Esophagus (tissue), 2 donors: ENCODE results near the gene SLC35E1. TPM values are rescaled to one million over a fixed set of nuclear protein-coding genes. Genes with fewer than 3 reads are reported as not detected.

Source experiments
- H3K27ac ChIP-seq, 2 donors: one replicate each; pipeline ENCODE4 v1.5.1; 2013; ENCODE audit warnings: low read depth in 2 of 2, mild to moderate bottlenecking in 2 of 2, inconsistent platforms in 1 of 2, low read length in 1 of 2, moderate library complexity in 1 of 2
- H3K27me3 ChIP-seq, 2 donors: one replicate each; pipeline ENCODE4 v1.6.1; 2013; ENCODE audit warnings: low read length in 2 of 2, control low read depth in 1 of 2, mild to moderate bottlenecking in 1 of 2; ENCODE audit not compliant: insufficient read depth in 2 of 2, control insufficient read depth in 1 of 2
- H3K36me3 ChIP-seq, 2 donors: one replicate each; pipeline ENCODE4 v1.6.1; 2013; ENCODE audit warnings: low read length in 1 of 2; ENCODE audit not compliant: control insufficient read depth in 2 of 2, insufficient read depth in 2 of 2
- H3K4me1 ChIP-seq, 2 donors: one replicate each; pipeline ENCODE4 v1.6.1; 2013; ENCODE audit warnings: low read length in 1 of 2; ENCODE audit not compliant: control insufficient read depth in 2 of 2, insufficient read depth in 2 of 2
- H3K4me3 ChIP-seq, 2 donors: one replicate each; pipeline ENCODE4 v1.5.1; 2013; ENCODE audit warnings: low read length in 2 of 2, mild to moderate bottlenecking in 2 of 2, low read depth in 1 of 2, moderate library complexity in 1 of 2
- H3K9me3 ChIP-seq, 2 donors: one replicate each; pipeline ENCODE4 v1.6.1; 2013; ENCODE audit warnings: mild to moderate bottlenecking in 2 of 2, low read depth in 1 of 2, low read length in 1 of 2, moderate library complexity in 1 of 2; ENCODE audit not compliant: control insufficient read depth in 2 of 2, insufficient read depth in 1 of 2
- WGBS, 2 donors: extraction: QIAGEN DNeasy Blood & Tissue Kit; methylation state at CpG; one replicate each; pipeline ENCODE4 v1.1.7; 2013; 5-methylcytosine and 5-hydroxymethylcytosine counted together
- polyA plus RNA-seq, 2 donors: library from polyadenylated mRNA; stranded (reverse); fragments of 200-250 nt; gene quantifications; one replicate each; pipeline ENCODE4 v1.2.3, GENCODE V29; 2013
- donor health status: healthy with polysubstance abuse.
- donor health status: Bipolar disorder and iron deficiency.

Gene SLC35E1
- polyA plus RNA-seq, 2 donors, result 15.5 to 20.6 TPM

DNA sequence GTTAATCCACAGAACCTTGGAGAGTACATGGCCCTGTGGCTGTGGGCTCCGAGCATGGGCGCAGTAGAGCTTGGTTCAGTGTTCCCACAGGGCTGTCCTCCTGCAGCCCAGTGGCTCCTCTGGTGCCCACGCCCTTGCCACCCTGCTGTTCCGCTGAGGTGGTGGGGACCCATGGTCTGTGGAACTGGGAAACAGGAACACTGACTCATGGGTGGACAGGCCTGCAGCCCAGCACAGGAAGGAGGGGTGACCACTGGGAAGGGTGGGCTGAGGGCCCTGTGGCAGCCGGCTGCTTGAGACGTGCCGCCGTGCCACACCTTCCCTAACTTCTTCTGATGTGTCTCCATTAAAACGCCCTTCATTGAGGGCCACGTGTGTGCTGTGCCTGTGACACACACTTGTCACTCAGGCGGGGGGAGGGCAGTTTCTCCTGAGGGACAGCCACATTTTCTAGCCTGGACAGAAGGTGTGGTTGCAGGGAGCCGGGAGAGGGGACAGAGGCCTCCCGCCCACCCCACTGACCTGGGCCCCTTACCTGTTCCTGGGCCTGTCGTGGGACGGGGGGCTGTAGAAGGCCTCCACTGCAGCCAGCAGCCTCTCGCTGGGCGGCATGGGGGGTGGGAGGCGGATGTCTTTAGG is 51.1 kb downstream of the SLC35E1 start:
- Histone ChIP-seq H3K27me3 (no peaks in the 10 kb centered on the region), H3K27ac (no peak overlapping the region), H3K4me1 (no peaks in the 10 kb centered on the region), H3K36me3 (peaks cover 44 to 83% of the 10 kb centered on the region in 2 donors), H3K9me3 (peaks cover 0 to 4% of the 10 kb centered on the region in 2 donors), H3K4me3 (no peak overlapping the region)
- 87 to 90% methylated on average over 18 of the region's 18 CpGs for WGBS, 2 donors

DNA sequence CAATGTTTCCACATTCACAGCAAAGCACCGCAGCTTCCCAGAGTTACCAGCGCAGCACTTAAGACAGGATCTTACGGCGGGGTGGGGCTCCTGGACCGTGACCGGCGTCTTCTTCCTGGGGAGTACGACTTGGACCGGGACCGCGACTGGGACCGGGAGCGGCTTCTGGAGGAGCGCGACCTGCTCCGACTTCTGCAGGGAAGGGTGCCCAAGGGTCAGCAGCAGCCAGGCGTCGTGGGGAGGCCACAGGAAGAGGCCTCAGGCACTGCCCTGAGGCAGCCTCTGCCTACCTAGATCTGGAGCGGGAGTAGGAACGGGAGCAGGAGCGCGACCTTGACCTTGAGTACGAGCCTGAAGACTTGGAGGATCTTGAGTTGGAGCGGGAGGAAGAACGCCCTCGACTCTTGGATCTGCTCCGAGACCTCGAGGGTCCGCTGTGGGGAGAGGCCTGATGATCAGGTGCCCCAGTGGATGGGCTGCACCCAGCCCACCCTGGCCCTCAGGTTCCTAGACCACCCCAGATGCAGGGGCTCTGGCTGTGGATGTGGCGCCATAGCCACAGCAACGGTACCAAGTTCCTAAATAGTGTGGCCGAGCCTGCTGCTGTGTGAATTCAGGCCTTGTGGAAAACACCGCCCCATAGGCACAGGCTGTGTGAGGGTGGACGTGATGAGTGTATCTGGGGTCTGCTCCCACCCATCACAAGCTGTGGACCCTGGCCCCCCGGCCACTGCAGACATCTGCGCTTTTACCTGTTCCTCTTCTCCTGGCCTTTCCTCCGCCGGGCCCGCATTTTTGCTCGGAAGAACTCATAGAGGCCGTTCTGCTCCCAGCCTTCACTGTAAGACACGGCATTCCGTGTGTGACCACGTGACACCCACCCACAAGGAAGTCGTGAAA is 51.9 kb downstream of the SLC35E1 start:
- H3K27me3 ChIP-seq, result no peaks in the 10 kb centered on the region
- H3K27ac ChIP-seq, result no peak overlapping the region
- peaks cover 36 to 75% of the 10 kb centered on the region in 2 donors for H3K36me3 ChIP-seq
- 91 to 93% methylated on average over 45 of the region's 45 CpGs for WGBS, 2 donors
- H3K4me1 ChIP-seq, result no peaks in the 10 kb centered on the region
- peaks cover 0 to 4% of the 10 kb centered on the region in 2 donors for H3K9me3 ChIP-seq
- H3K4me3 ChIP-seq, result no peak overlapping the region

DNA sequence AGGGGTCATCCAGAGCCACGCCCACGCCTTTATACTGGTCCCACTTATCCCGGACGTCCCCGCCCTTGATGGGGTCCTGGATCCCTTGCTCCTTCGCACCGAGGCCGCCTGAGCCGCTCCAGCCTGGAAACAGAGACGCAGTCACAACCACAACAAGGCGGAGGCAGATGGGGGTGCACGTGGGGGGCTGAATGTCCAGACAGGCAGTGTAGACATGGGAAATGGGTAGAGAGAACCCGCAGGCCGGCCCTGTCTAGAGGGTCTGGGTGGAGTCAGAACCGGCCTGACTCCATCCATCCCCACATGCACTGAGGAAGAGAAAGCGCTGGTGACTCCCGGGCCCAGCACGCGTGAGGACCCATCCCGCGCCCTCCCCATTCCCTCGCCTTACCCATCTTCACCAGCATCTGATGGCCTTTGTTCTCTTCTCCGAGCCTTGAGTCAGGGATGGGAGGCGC is 53.0 kb downstream of the SLC35E1 start:
- H3K27me3 ChIP-seq, result no peaks in the 10 kb centered on the region
- 92% methylated on average over 24 of the region's 24 CpGs for WGBS, 2 donors
- no peak overlapping the region for H3K27ac ChIP-seq
- H3K36me3 ChIP-seq, result peaks cover 32 to 73% of the 10 kb centered on the region in 2 donors
- peaks cover 0 to 4% of the 10 kb centered on the region in 2 donors for H3K9me3 ChIP-seq
- H3K4me1 ChIP-seq, result no peaks in the 10 kb centered on the region
- H3K4me3 ChIP-seq, result no peak overlapping the region

DNA sequence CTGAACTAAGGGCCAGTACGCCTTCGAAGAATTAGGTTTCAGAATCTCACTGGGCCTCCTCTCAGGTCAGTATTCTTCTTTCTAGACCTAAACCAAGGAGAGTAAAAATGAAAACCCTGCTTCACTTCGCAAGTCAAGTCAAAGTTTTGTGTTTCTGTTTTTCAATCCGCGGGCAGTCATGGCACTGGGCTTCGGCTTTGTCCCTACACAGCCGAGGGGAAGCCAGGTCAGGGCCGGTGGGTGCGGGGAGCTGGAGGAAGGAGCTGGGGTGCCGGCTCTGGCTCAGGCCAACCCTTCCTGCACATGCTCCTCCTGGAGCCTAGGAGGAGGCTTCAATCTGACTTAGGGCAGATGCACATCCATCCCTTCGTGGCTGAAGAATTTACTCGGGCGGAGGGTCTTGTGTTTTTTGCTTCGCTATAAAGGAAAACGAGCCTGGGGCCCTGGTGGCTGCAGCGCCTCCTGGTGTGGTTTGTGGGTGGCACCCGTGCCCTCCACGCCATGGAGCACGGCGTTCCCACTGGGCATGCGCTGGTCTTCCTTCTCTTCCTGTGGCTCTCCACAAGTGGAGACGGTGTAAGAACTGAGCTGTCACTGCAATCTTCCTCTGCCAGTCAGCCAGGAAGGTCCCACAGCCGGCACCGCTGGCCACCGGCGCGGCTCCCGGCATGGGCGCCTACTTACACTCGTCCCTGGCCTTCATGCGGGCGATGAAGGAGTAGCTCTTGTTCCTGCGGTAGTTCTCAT is 53.6 kb downstream of the SLC35E1 start:
- no peak overlapping the region for H3K4me3 ChIP-seq
- no peak overlapping the region for H3K27ac ChIP-seq
- H3K36me3 ChIP-seq, result peaks cover 29 to 69% of the 10 kb centered on the region in 2 donors
- H3K9me3 ChIP-seq, result peaks cover 0 to 4% of the 10 kb centered on the region in 2 donors
- H3K27me3 ChIP-seq, result no peaks in the 10 kb centered on the region
- H3K4me1 ChIP-seq, result no peaks in the 10 kb centered on the region
- 87 to 89% methylated on average over 32 to 33 of the region's 33 CpGs for WGBS, 2 donors

DNA sequence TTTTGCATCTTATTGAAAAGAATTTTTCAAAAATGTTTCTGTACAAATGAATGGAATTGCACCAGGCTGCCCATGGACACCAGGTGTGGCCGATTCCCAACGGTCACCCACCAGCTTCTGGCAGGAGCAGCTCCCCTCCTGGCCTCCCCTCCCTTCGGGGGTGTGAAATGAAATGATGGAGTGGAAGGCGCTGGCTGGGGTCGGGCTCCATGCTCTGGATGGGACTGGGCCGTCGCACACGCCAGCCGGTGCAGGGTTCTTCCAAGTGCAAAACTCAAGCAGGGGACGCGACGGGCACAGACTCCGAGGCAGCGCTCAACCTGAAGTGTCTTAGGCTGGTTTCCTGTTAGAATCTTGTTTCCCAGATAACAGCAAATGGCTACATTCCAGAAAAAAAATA is 54.2 kb downstream of the SLC35E1 start:
- no peak overlapping the region for H3K27ac ChIP-seq
- peaks cover 0 to 4% of the 10 kb centered on the region in 2 donors for H3K9me3 ChIP-seq
- H3K4me3 ChIP-seq, result no peak overlapping the region
- no peaks in the 10 kb centered on the region for H3K4me1 ChIP-seq
- no peaks in the 10 kb centered on the region for H3K27me3 ChIP-seq
- peaks cover 24 to 64% of the 10 kb centered on the region in 2 donors for H3K36me3 ChIP-seq
- 83 to 88% methylated on average over 14 of the region's 14 CpGs for WGBS, 2 donors

DNA sequence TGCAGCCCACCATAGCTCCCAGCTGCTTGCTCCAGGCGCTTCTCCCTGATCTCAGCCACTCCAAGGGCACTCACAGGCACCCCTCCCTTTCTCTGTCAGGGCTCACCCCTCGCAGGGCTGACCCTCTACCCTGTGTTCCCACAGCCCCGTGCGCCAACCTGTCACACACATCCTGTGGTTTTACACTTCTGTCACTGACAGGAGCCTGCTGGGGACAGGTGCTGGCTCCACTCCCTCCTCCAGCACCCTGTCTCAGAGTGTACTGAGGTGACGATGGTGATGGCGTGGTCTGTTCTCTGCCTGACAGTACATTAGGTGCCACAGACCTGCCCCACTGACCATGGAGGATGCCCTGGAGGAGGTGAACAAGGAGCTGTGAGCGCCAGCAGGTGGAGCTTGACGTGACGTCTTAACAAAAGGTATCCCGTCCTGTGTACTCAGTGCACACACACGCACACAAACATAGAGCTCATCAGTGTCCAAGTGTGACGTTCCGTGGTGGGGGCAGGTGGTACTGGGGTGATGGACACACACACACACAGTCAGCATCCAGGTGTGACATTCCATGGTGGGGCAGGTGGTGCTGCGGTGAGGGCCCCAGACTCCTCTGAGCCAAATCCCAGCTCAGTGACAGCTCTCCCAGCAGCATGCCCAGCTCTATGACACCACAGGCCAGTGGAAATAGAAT is 55.1 kb downstream of the SLC35E1 start:
- H3K36me3 ChIP-seq, result peaks cover 24 to 58% of the 10 kb centered on the region in 2 donors
- H3K9me3 ChIP-seq, result peaks cover 0 to 4% of the 10 kb centered on the region in 2 donors

DNA sequence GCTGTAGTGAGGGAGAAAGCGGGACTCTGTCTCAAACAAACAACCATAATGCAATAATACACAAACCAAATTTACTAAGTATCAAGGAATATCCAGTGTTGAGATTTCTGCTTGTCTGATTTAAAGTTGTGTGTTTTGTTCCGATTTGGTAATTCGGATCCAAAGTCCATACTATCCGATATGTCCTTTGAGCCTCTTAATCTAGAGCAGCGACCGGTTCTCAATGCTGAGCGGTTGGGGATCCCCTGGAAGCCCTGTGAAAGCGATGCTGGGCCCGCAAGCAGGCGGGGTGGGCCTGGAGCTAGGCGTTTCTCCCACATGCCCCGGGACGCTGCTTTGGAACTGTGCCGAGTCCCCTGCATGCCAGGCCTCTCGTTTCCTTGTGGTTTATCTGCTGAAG is 55.8 kb downstream of the SLC35E1 start:
- Histone ChIP-seq H3K4me1 (no peaks in the 10 kb centered on the region), H3K36me3 (peaks cover 18 to 52% of the 10 kb centered on the region in 2 donors), H3K9me3 (peaks cover 0 to 4% of the 10 kb centered on the region in 2 donors), H3K27me3 (no peaks in the 10 kb centered on the region), H3K27ac (no peak overlapping the region), H3K4me3 (no peak overlapping the region)
- WGBS, 2 donors, result 78 to 82% methylated on average over 15 of the region's 15 CpGs

More for the DNA sequence above, 55.1 kb downstream of the SLC35E1 start:
- Histone ChIP-seq H3K27ac (no peak overlapping the region), H3K27me3 (no peaks in the 10 kb centered on the region), H3K4me3 (no peak overlapping the region), H3K4me1 (no peaks in the 10 kb centered on the region)
- 68 to 80% methylated on average over 14 of the region's 14 CpGs for whole genome bisulfite sequencing, 2 donors

DNA sequence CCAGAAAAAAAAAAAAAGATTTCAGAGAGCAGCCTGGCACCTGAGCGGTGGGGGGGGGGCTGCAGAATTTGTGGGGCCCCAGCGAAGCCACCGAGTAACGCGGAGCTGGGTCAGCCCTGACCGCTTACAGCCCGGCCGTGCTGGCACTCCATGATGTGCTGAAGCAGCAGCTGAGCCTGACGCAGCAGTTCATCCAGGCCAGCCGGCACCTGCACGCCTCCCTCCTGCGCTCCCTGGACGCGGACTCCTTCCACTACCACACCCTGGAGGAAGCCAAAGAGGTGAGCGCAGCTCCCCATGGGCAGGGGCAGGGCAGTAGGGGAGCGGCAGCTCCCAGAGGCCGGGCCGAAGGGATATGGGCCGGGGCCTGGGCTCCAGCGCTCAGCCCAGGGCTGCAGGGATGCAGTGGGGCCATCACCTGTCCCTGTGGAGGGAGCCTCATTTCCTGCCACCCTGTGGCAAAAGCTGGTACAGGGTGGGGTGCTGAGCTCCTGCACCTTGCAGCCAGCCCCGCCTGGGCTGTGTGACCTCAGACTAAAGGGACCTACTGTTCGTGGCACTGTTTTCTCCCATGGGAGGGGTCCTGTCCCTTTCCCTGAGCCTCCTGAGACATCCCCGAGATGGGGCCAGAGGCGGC is 57.7 kb downstream of the SLC35E1 start:
- Histone ChIP-seq H3K4me1 (no peaks in the 10 kb centered on the region), H3K4me3 (no peak overlapping the region), H3K27ac (no peak overlapping the region), H3K9me3 (peaks cover 0 to 4% of the 10 kb centered on the region in 2 donors), H3K27me3 (no peaks in the 10 kb centered on the region), H3K36me3 (peaks cover 4 to 34% of the 10 kb centered on the region in 2 donors)
- 92 to 94% methylated on average over 24 of the region's 24 CpGs for WGBS, 2 donors
